ENCODE results near the gene CDKN2A.
A peak's percentile ranks its signal among the peaks of the same experiment; 100 is the strongest.

The CDKN2A gene

DNA sequence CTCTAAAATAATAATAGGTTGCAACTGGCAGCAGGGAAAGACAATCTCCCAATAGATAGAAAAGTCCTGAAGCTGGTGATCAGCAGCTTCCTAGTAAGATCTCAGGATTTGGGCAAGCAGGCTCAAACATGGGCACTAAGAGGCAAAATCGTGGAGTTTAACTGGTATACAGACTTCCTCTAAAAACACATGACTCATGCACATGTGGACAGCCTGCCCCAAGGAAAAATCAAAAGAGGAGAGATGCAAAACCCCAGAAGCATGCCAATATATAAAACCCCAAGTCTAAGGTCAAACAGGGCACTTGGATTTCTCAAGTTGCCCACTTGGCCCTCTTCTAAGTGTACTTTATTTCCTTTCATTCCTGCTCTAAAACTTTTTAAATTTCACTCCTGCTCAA, 62.8 kb downstream of the CDKN2A start:
- Histone ChIP-seq H2AFZ (ENCODE audit: low read depth, low read length) (no peak overlapping the region), H3K79me2 (ENCODE audit: insufficient read depth, low read length) (no peaks in the 10 kb centered on the region), H4K20me1 (ENCODE audit: insufficient read depth, low read length) (no peaks in the 10 kb centered on the region), H3K9me3 (ENCODE audit: insufficient read depth, low read length, severe bottlenecking) (no peaks in the 10 kb centered on the region), H3K4me2 (ENCODE audit: insufficient read depth, low read length) (no peak overlapping the region), H3K9ac (ENCODE audit: low read depth, low read length) (no peak overlapping the region), H3K27me3 (ENCODE audit: insufficient read depth, low read length, poor library complexity) (no peaks in the 10 kb centered on the region), H3K27ac (ENCODE audit: low read length) (no peak overlapping the region), H3K4me3 (ENCODE audit: low read depth in 1 of 2, low read length in 2 of 2) (no peak overlapping the region), H3K36me3 (ENCODE audit: insufficient read depth, low read length) (peaks cover 22% of the 10 kb centered on the region; the same call in 1 of the 2 replicates), H3K4me1 (ENCODE audit: insufficient read depth, low read length) (no peaks in the 10 kb centered on the region)
- ATAC-seq (ENCODE audit: insufficient read depth, low read depth) (no peak), DNase-seq (no peak)
- no peak for TF ChIP-seq EZH2 (IDR thresholded peaks at IDR 0.05; ENCODE audit: borderline replicate concordance, low read depth, low read length, severe bottlenecking)
- TF ChIP-seq CTCF (IDR thresholded peaks at IDR 0.05; ENCODE audit: borderline replicate concordance, extremely low read depth, low read length, poor library complexity, severe bottlenecking): no peak

- no peaks in the 10 kb centered on the region for H4K20me1 ChIP-seq (ENCODE audit: insufficient read depth, low read length)
- H3K4me1 ChIP-seq (ENCODE audit: insufficient read depth, low read length): peaks cover 8% of the 10 kb centered on the region
- ATAC-seq (ENCODE audit: insufficient read depth, low read depth) (peak; percentile 45; the same call in 1 of the 3 replicates), DNase-seq (no peak)
- H3K4me2 ChIP-seq (ENCODE audit: insufficient read depth, low read length): no peak overlapping the region
- no peak overlapping the region for H2AFZ ChIP-seq (ENCODE audit: low read depth, low read length)
- H3K9me3 ChIP-seq (ENCODE audit: insufficient read depth, low read length, severe bottlenecking): no peaks in the 10 kb centered on the region
- H3K27ac ChIP-seq (ENCODE audit: low read length): no peak overlapping the region
- H3K9ac ChIP-seq (ENCODE audit: low read depth, low read length): no peak overlapping the region
- TF ChIP-seq EZH2 (IDR thresholded peaks at IDR 0.05; ENCODE audit: borderline replicate concordance, low read depth, low read length, severe bottlenecking): no peak
- no peak for TF ChIP-seq CTCF (IDR thresholded peaks at IDR 0.05; ENCODE audit: borderline replicate concordance, extremely low read depth, low read length, poor library complexity, severe bottlenecking)
- no peak overlapping the region for H3K4me3 ChIP-seq (ENCODE audit: low read depth in 1 of 2, low read length in 2 of 2)
- no peaks in the 10 kb centered on the region for H3K27me3 ChIP-seq (ENCODE audit: insufficient read depth, low read length, poor library complexity)
- H3K79me2 ChIP-seq (ENCODE audit: insufficient read depth, low read length): no peaks in the 10 kb centered on the region
- H3K36me3 ChIP-seq (ENCODE audit: insufficient read depth, low read length): peaks cover 22% of the 10 kb centered on the region; the same call in 1 of the 2 replicates
Observed at GRCh38 chr9:21927752-21928151, 66.4 kb downstream of the CDKN2A start.

GRCh38 chr9:21923694-21924093, 70.5 kb downstream of the CDKN2A start:
- no peak for DNase-seq
- Histone ChIP-seq H3K27me3 (ENCODE audit: insufficient read depth, low read length, poor library complexity) (no peaks in the 10 kb centered on the region), H3K27ac (ENCODE audit: low read length) (peak overlapping the region; percentile 67; the same call in 1 of the 2 replicates), H3K4me1 (ENCODE audit: insufficient read depth, low read length) (peaks cover 49% of the 10 kb centered on the region), H3K4me2 (ENCODE audit: insufficient read depth, low read length) (no peak overlapping the region), H2AFZ (ENCODE audit: low read depth, low read length) (no peak overlapping the region), H3K9me3 (ENCODE audit: insufficient read depth, low read length, severe bottlenecking) (no peaks in the 10 kb centered on the region), H3K79me2 (ENCODE audit: insufficient read depth, low read length) (no peaks in the 10 kb centered on the region), H3K4me3 (ENCODE audit: low read depth in 1 of 2, low read length in 2 of 2) (no peak overlapping the region), H3K36me3 (ENCODE audit: insufficient read depth, low read length) (no peaks in the 10 kb centered on the region), H4K20me1 (ENCODE audit: insufficient read depth, low read length) (no peaks in the 10 kb centered on the region), H3K9ac (ENCODE audit: low read depth, low read length) (no peak overlapping the region)
- TF ChIP-seq CTCF (IDR thresholded peaks at IDR 0.05; ENCODE audit: borderline replicate concordance, extremely low read depth, low read length, poor library complexity, severe bottlenecking) (no peak), EZH2 (IDR thresholded peaks at IDR 0.05; ENCODE audit: borderline replicate concordance, low read depth, low read length, severe bottlenecking) (no peak)
- no peak for ATAC-seq (ENCODE audit: insufficient read depth, low read depth)

Measured in DND-41 (cell line).